PC-3 (cell line): ENCODE measurements around the gene FCRL5.

Source experiments
- EZH2 ChIP-seq: fragments of 300-600 bp; sonication (generic); IDR thresholded peaks from one replicate; pipeline ENCODE4 v1.6.1; 2017; ENCODE audit warnings: antibody characterized with exemption, mild to moderate bottlenecking, low read length; ENCODE audit not compliant: unreplicated experiment
- TF ChIP-seq, protein P1 (sequence below): fragments of 300-600 bp; sonication (generic); conservative IDR thresholded peaks from 2 replicates; pipeline ENCODE4 v1.5.1; 2017; ENCODE audit warnings: antibody characterized with exemption, low read depth, mild to moderate bottlenecking, low read length

DNA sequence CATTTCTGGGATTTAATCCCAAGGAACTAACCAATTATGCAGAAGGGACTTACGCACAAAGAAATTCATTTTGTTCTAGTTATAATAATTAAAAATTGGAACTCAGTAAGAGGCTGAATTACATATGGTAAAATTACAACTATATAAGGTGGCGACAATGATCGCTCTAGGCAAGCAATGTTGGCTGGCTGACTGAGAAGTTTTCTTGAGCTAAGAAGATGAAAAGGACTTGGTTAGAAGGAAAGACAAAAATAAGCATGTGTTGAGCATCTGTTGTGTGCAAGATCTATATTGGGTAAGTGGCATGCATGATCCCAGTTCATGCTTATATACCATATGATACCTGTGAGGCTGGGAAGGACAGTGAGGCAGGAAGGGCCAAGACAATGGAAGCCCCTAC, 80.8 kb downstream of the FCRL5 start:
- TF ChIP-seq, protein P1, sequence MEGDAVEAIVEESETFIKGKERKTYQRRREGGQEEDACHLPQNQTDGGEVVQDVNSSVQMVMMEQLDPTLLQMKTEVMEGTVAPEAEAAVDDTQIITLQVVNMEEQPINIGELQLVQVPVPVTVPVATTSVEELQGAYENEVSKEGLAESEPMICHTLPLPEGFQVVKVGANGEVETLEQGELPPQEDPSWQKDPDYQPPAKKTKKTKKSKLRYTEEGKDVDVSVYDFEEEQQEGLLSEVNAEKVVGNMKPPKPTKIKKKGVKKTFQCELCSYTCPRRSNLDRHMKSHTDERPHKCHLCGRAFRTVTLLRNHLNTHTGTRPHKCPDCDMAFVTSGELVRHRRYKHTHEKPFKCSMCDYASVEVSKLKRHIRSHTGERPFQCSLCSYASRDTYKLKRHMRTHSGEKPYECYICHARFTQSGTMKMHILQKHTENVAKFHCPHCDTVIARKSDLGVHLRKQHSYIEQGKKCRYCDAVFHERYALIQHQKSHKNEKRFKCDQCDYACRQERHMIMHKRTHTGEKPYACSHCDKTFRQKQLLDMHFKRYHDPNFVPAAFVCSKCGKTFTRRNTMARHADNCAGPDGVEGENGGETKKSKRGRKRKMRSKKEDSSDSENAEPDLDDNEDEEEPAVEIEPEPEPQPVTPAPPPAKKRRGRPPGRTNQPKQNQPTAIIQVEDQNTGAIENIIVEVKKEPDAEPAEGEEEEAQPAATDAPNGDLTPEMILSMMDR = no peak
- TF ChIP-seq EZH2 = no peak
